ENCODE measurements around the gene ESYT3. TPM values are rescaled to one million over a fixed set of nuclear protein-coding genes. Genes with fewer than 3 reads are reported as not detected.
"Not testable (repeated sequence)": the region's sequence is repeated elsewhere in the genome, so short reads cannot be mapped to it uniquely, and the experiment has no call there.

Gene ESYT3
- polyA plus RNA-seq, 1 experiment: 0.01 TPM

DNA sequence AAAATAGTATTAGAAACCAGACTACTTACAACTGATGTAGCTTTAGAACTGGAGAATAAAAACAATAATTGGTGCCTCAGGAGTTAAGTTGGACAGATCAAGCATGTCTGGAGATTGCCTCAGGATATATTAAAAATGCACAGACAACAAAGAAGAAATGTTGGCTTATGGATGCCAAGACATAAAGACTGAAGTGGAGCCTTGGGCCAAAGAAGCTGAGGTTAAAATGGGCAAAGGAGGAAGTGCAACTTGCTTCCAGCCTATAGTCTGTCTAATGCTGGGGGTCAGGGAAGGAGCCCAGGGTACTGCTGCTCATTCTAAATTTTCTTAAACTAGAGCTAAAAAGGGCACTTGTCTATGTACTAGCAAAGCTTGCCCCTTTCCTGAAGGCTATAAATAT, 77.5 kb downstream of the ESYT3 start:
- no peak for DNase-seq (ENCODE audit: low read depth, low spot score)
- Histone ChIP-seq H3K27ac (ENCODE audit: low read depth, low read length) (no peak overlapping the region), H3K27me3 (ENCODE audit: control insufficient read depth, insufficient read depth, low read length) (no peaks in the 10 kb centered on the region), H3K4me3 (ENCODE audit: low read depth, low read length) (no peak overlapping the region), H3K9me3 (ENCODE audit: control insufficient read depth, insufficient read depth, low read length) (no peaks in the 10 kb centered on the region)
- POLR2A ChIA-PET: no interaction called here
- TF ChIP-seq, protein P1, sequence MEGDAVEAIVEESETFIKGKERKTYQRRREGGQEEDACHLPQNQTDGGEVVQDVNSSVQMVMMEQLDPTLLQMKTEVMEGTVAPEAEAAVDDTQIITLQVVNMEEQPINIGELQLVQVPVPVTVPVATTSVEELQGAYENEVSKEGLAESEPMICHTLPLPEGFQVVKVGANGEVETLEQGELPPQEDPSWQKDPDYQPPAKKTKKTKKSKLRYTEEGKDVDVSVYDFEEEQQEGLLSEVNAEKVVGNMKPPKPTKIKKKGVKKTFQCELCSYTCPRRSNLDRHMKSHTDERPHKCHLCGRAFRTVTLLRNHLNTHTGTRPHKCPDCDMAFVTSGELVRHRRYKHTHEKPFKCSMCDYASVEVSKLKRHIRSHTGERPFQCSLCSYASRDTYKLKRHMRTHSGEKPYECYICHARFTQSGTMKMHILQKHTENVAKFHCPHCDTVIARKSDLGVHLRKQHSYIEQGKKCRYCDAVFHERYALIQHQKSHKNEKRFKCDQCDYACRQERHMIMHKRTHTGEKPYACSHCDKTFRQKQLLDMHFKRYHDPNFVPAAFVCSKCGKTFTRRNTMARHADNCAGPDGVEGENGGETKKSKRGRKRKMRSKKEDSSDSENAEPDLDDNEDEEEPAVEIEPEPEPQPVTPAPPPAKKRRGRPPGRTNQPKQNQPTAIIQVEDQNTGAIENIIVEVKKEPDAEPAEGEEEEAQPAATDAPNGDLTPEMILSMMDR (IDR thresholded peaks at IDR 0.05; ENCODE audit: low read depth, low read length): no peak
- CTCF ChIA-PET: interaction anchor here (0.9 to 2.0 kb wide), 4 partner anchors 33 to 424 kb away, joined by 3 to 6 read pairs (median 5); partner anchors contain the start of gene CEP70

DNA sequence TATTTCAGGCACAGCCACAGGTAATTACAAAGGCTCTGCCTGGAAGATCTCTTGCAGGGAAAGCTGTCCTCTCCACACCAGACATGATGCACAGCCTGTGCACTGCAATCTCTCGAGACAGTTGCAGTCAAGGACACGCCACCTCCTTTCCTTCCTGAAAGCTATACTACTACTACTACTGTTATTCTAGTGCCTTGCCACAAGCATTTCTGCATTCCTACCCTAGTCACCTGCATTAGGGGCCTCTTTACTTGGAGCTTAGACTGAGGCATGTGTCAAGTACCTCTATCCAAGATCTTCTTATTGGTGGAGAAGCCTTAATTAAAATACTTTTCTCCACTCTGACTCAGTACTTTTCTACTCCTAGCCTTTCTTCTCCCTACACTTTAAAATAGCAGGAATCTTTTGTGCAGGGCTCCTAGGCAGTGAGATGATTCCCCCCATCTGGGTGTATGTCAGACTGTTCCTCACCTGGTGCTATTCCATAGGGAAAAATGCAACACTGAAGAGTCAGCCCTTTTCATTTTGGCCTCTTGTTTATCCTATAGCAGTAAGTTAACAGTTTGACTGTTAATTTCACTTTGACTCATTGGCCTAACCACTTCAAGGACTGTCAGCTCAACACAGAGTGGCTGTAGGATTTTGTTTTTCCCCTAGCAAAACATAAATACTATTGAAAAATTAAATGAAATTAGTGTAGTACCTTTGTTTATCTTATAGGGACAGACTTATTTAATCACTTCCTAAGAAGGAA, 78.9 kb downstream of the ESYT3 start:
- Histone ChIP-seq H3K9me3 (ENCODE audit: control insufficient read depth, insufficient read depth, low read length) (peaks cover 7% of the 10 kb centered on the region), H3K4me3 (ENCODE audit: low read depth, low read length) (no peak overlapping the region), H3K27me3 (ENCODE audit: control insufficient read depth, insufficient read depth, low read length) (no peaks in the 10 kb centered on the region), H3K27ac (ENCODE audit: low read depth, low read length) (no peak overlapping the region)
- POLR2A ChIA-PET: no interaction called here
- TF ChIP-seq, protein P1 (IDR thresholded peaks at IDR 0.05; ENCODE audit: low read depth, low read length): no peak
- no peak for DNase-seq (ENCODE audit: low read depth, low spot score)
- CTCF ChIA-PET: interaction anchor here (1.2 to 2.0 kb wide), 3 partner anchors 34 to 402 kb away, joined by 3 to 6 read pairs (median 6); partner anchors contain the start of gene CEP70

DNA sequence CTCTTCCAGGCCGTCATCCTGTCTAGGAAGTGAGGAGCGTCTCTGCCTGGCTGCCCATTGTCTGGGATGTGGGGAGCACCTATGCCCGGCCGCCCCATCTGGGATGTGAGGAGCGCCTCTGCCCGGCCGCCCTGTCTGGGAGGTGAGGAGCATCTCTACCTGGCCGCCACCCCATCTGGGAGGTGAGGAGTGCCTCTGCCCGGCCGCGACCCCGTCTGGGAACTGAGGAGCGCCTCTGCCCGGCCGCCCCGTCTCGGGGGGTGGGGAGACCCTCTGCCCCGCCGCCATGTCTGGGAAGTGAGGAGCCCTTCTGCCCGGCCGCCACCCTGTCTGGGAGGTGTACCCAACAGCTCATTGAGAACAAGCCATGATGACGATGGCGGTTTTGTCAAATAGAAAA, 87.0 kb downstream of the ESYT3 start:
- H3K27me3 ChIP-seq (ENCODE audit: control insufficient read depth, insufficient read depth, low read length); H3K4me3 ChIP-seq (ENCODE audit: low read depth, low read length); H3K27ac ChIP-seq (ENCODE audit: low read depth, low read length); CTCF ChIA-PET; DNase-seq (ENCODE audit: low read depth, low spot score); POLR2A ChIA-PET: not testable (repeated sequence)
- H3K9me3 ChIP-seq (ENCODE audit: control insufficient read depth, insufficient read depth, low read length): peaks cover 15% of the 10 kb centered on the region

Other genes starting within 250 kb of the ESYT3 start
- gene ARMC8, start 247.3 kb upstream of the ESYT3 start, polyA plus RNA-seq (2011; rRNA removed): 48.2 and 61.2 TPM in 2 replicates
- 0.19 TPM in 1 of 2 replicates, not detected in the other for gene NME9, start 104.8 kb upstream of the ESYT3 start, polyA plus RNA-seq (2011; rRNA removed)
- gene MRAS, start 86.0 kb upstream of the ESYT3 start, polyA plus RNA-seq (2011; rRNA removed): 58.3 and 59.1 TPM in 2 replicates
- 9.8 and 14.6 TPM in 2 replicates for gene CEP70, start 159.6 kb downstream of the ESYT3 start, polyA plus RNA-seq (2011; rRNA removed)
- 4.5 and 5.7 TPM in 2 replicates for gene FAIM, start 174.2 kb downstream of the ESYT3 start, polyA plus RNA-seq (2011; rRNA removed)